Muscle layer of duodenum (tissue), 2 donors: ENCODE data around the gene XPO1.
"Not testable (repeated sequence)": the region's sequence is repeated elsewhere in the genome, so short reads cannot be mapped to it uniquely, and the experiment has no call there.

Experiments
- H3K27ac ChIP-seq: one replicate; pipeline ENCODE4 v1.7.0; 2013; ENCODE audit warnings: mild to moderate bottlenecking, low read length
- H3K27me3 ChIP-seq: one replicate; pipeline ENCODE4 v1.7.0; 2013; ENCODE audit warnings: low read depth, mild to moderate bottlenecking, control low read depth, low read length
- H3K36me3 ChIP-seq, 2 donors: one replicate each; pipeline ENCODE4 v1.7.0; 2013; ENCODE audit warnings: low read length in 2 of 2, control low read depth in 1 of 2, mild to moderate bottlenecking in 1 of 2; ENCODE audit not compliant: insufficient read depth in 2 of 2, control insufficient read depth in 1 of 2
- H3K4me1 ChIP-seq, 2 donors: one replicate each; pipeline ENCODE4 v1.7.0; 2013; ENCODE audit warnings: low read length in 2 of 2, mild to moderate bottlenecking in 2 of 2, control low read depth in 1 of 2, moderate library complexity in 1 of 2; ENCODE audit not compliant: insufficient read depth in 2 of 2, control insufficient read depth in 1 of 2
- H3K4me3 ChIP-seq, 2 donors: one replicate each; pipeline ENCODE4 v1.7.0; 2013; ENCODE audit warnings: low read length in 2 of 2, low read depth in 1 of 2, mild to moderate bottlenecking in 1 of 2
- H3K9me3 ChIP-seq, 2 donors: one replicate each; pipeline ENCODE4 v1.7.0; 2013; ENCODE audit warnings: low read length in 2 of 2, control low read depth in 1 of 2, mild to moderate bottlenecking in 1 of 2; ENCODE audit not compliant: control insufficient read depth in 1 of 2
- donor health status: healthy.

The XPO1 gene

DNA sequence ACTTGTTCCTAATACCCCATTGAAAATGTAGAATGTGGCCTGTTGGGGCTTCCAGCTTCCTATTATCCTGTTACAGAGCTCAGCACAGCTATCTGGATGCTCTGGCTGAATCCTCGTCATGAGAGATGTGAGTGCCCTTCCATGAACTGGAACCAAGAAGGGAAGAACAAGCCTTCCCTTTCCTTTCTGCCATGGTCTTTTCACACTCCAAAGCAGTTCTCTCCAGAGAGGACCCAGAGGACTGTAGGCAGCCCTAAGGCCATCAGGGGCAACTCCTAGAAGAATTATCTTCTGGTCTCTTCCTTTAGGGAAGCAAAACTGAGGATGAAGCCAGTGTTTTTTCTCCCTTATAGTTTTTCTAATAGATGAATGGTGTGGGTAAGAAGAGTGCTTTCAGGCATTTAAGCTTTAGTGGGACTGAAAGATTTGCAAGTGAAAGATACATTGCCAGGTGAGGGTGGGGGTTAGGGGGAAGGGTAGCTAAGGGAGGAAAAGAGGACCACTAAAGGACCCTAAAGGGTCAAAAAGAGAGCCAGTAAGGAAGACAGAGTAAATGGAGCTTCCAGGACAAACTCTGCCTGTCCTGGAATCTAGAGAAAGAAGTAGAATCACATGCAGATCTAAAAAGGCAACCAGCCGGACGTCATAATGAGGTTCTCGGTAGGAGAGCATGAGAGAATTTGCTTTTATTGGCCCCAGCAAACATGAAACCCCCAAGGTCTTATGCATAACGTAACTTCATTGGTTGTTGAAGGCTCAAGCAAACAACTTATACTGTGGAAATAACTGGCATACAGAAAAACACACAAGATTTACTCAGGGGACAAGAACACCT, 12.4 kb upstream of the XPO1 start:
- H3K36me3 ChIP-seq: no peaks in the 10 kb centered on the region
- H3K4me3 ChIP-seq: no peak overlapping the region
- no peaks in the 10 kb centered on the region for H3K4me1 ChIP-seq
- no peaks in the 10 kb centered on the region for H3K27me3 ChIP-seq
- H3K9me3 ChIP-seq: no peaks in the 10 kb centered on the region
- H3K27ac ChIP-seq: no peak overlapping the region

DNA sequence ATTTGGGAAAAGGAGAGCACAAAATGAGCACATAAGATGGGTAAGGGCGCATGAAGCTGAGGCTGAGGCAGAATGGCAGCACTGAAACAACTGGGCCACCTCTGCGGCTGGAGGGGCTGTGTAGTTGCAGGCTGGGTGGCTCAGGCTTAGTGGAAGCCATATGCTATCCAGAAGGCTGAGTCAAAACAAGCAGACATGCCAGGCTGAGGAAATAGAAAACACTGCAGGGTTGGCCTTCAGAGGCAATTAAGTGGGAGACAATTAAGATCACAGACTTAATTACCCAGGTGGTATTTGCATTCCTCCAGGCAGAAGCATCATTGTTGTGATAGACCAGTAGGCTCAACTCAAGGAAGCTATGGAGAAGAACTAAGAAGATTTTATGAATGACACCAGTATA, 11.4 kb upstream of the XPO1 start:
- Histone ChIP-seq H3K9me3 (no peaks in the 10 kb centered on the region), H3K36me3 (no peaks in the 10 kb centered on the region), H3K4me3 (no peak overlapping the region), H3K4me1 (no peaks in the 10 kb centered on the region), H3K27ac (no peak overlapping the region), H3K27me3 (no peaks in the 10 kb centered on the region)

DNA sequence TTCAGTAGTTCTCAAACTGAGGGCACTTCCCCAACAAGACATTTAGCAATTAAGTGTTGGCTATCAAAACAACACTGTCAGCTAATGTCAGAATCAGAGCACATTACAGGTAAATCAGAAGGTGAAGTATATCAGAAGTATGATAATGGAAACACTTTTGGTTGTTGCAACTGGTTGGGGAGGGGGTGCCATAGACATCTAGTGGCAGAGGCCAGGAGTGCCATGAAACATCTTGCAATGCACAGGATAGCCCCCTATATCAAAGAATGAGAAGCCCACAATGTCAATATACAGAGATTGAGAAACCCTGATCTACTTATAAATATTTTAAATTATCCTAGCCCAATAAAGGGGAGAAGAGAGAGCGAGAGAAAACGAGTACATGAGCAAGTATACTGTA, 4.9 kb upstream of the XPO1 start:
- Histone ChIP-seq H3K27ac (no peak overlapping the region), H3K36me3 (peaks cover 0 to 4% of the 10 kb centered on the region in 2 donors), H3K4me3 (no peak overlapping the region), H3K27me3 (no peaks in the 10 kb centered on the region), H3K4me1 (peaks cover 0 to 7% of the 10 kb centered on the region in 2 donors), H3K9me3 (no peaks in the 10 kb centered on the region)

DNA sequence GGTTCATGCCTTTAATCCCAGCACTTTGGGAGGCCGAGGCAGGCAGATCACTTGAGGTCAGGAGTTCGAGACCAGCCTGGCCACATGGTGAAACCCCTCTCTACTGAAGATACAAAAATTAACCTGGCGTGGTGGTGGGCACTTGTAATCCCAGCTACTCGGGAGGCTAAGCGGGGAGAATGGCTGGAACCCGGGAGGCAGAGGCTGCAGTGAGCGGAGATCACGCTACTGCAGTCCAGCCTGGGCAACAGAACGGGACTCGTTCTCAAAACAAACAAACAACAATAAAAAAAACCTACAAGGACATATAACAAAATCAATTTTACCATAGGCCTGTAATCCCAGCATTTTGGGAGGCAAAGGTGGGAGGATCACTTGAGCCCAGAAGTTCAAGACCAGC, 2.0 kb upstream of the XPO1 start:
- not testable (repeated sequence) for H3K36me3 ChIP-seq, H3K27me3 ChIP-seq, H3K4me3 ChIP-seq, H3K4me1 ChIP-seq, H3K9me3 ChIP-seq, H3K27ac ChIP-seq

DNA sequence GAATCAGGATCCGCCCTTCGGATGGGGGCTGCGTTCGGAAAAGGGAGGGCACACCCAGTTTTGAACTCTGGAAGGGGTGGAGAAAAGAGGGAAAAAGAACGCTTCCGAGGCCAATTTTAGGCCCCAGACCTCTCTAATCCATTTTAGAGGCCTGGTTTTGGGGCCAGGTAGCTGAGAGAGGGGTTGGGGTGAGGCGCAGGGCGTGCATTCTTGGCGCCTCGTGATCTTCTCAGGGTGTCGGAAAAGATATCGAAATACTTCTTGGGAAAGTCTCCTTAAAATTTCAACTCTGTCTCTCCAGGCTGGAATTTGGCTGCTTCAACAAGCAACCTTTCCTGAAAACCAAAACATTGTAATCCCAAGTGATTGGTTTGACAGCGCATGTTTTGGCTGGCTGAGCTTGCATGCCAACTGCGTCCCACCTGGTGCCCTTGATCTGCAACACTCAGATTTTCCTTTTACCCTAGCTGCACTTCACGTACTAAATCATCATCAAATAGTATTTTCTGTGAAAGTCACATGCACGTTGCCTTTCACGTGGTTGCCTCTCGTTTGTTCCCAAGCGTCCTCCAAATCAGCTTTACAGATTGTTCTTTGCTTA, 864 bp upstream of the XPO1 start:
- Histone ChIP-seq H3K27ac (peak overlapping the region; percentile 98), H3K4me1 (peaks cover 10 to 13% of the 10 kb centered on the region in 2 donors), H3K9me3 (no peaks in the 10 kb centered on the region), H3K4me3 (peak overlapping the region; percentile 76 to 94), H3K27me3 (no peaks in the 10 kb centered on the region), H3K36me3 (peaks cover 0 to 4% of the 10 kb centered on the region in 2 donors)

DNA sequence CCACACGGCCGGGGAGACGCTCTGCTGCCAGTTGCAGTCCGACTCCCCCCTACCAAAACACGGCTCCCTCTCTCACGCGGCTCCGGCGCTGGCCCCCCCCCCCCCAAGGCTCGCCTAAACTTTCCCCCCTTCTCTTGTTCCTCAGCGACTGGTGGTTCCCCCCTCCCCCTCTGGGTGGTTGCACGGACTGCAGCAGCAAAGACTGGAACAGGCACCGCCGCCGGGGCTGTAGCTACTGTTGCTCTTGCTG, 281 bp downstream of the XPO1 start:
- Histone ChIP-seq H3K4me1 (peaks cover 16 to 18% of the 10 kb centered on the region in 2 donors), H3K36me3 (peaks cover 0 to 4% of the 10 kb centered on the region in 2 donors), H3K9me3 (no peaks in the 10 kb centered on the region), H3K4me3 (peak overlapping the region; percentile 76 to 94), H3K27ac (peak overlapping the region; percentile 98), H3K27me3 (no peaks in the 10 kb centered on the region)

DNA sequence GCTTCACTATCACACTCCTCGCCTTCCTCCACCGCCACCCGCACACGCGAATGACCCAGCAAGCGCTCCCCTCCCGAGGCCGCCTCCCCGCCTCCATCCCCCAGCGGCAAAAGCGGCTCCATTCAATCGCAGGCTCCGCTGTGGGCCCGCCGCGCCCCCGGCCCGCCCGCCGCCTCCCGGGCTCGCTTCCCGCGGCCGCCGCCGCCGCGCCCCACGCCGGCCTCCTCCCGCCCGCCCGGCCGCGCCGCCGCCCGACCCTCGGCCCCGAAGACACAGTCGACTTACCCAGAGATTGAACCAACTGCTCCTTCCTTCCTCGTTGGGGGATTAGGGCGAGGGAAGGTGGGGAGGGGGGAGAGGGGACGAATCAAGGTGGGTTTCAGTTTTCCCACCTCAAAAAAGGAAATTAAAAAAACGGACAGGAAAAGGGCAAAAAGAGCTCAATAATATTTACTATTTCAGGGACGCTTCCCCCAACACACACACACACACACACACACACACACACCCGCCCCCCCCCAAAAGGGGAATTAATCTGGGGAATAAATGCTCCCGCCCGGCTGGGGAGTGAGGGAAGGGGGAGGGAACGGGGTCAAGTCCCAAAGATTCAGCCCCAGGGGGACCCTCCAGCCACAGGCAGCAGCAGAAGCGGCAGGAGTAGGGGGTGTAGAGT, 743 bp downstream of the XPO1 start:
- peaks cover 0 to 4% of the 10 kb centered on the region in 2 donors for H3K36me3 ChIP-seq
- no peaks in the 10 kb centered on the region for H3K9me3 ChIP-seq
- H3K27ac ChIP-seq: peak overlapping the region; percentile 98
- H3K4me3 ChIP-seq: peak overlapping the region; percentile 84 to 94
- H3K27me3 ChIP-seq: no peaks in the 10 kb centered on the region
- peaks cover 16 to 22% of the 10 kb centered on the region in 2 donors for H3K4me1 ChIP-seq

DNA sequence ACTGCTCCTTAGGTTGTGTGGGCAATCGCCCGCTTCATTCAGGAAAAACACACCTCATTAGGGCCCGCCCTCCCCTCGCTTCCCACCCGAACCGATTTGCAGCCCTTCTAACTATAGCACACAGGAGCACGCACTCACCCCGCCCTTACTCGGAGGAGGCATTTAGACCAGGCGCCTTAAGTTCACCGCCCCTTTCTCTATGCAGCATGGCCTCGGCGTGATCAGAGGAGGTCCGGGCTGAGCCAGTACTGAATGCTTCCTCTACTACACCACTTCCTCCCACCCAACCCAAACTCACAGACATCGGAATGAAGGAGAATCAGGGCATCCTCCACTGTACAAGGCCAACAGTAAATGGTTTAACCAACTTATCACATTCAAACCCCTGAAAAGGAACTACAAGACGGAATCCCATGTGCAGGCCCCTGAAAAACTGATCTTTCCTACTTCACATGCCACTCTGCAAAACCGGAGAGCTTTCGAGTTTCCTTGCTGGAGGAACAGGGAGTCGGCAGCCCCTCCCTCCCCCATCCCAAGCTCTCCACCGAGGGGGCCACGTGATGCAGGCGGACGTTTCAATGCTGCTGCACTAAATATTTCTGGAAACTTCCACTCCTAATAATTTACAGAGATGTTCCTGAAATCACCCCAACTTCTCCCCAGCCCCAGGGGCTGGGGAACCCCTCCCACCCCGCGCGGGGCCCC, 1.4 kb downstream of the XPO1 start:
- peak overlapping the region; percentile 84 to 94 for H3K4me3 ChIP-seq
- H3K36me3 ChIP-seq: peaks cover 0 to 4% of the 10 kb centered on the region in 2 donors
- peaks cover 16 to 23% of the 10 kb centered on the region in 2 donors for H3K4me1 ChIP-seq
- peak overlapping the region; percentile 97 for H3K27ac ChIP-seq
- H3K27me3 ChIP-seq: no peaks in the 10 kb centered on the region
- H3K9me3 ChIP-seq: no peaks in the 10 kb centered on the region

DNA sequence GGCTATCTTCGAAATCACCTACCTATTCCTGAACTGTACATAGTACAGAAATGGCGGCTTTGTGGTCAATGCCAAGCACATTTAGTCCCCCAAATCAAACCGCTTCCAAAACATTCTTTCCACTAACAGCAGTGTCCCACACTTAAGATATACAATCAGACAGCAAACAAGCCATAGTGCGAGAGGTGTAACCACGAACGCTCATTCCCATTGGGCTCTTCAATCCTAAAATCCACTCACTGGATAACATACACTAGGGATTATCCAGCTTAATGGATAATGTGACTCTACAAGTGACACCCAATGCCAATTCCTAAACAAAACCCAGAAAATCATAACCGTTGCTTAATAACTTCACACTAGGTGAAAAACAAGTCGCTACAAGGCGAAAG, 2.0 kb downstream of the XPO1 start:
- Histone ChIP-seq H3K4me1 (peaks cover 16 to 23% of the 10 kb centered on the region in 2 donors), H3K27me3 (no peaks in the 10 kb centered on the region), H3K9me3 (no peaks in the 10 kb centered on the region), H3K36me3 (peaks cover 0 to 4% of the 10 kb centered on the region in 2 donors), H3K27ac (peak overlapping the region; percentile 97), H3K4me3 (peak overlapping the region; percentile 84 to 94)

DNA sequence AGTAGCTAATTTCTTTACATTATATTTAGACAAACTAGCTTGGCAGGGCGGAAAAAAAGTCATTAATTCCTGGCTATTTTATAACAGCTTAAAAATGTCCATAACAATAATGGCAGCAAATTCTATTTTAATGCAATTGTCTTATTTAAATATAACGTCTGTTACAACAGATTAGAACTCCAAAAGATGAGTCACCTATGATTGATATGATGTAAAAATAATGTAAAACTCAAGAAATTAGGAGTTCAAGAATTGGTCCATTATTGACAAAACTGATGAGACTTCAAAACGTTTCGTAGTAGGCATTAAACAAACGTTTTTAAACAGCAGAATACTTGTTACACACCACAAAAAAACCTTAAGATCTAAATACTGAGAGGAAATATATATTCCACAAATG, 2.7 kb downstream of the XPO1 start:
- no peaks in the 10 kb centered on the region for H3K27me3 ChIP-seq
- peak overlapping the region; percentile 84 to 94 for H3K4me3 ChIP-seq
- peak overlapping the region; percentile 97 for H3K27ac ChIP-seq
- peaks cover 0 to 4% of the 10 kb centered on the region in 2 donors for H3K36me3 ChIP-seq
- no peaks in the 10 kb centered on the region for H3K9me3 ChIP-seq
- H3K4me1 ChIP-seq: peaks cover 16 to 26% of the 10 kb centered on the region in 2 donors

DNA sequence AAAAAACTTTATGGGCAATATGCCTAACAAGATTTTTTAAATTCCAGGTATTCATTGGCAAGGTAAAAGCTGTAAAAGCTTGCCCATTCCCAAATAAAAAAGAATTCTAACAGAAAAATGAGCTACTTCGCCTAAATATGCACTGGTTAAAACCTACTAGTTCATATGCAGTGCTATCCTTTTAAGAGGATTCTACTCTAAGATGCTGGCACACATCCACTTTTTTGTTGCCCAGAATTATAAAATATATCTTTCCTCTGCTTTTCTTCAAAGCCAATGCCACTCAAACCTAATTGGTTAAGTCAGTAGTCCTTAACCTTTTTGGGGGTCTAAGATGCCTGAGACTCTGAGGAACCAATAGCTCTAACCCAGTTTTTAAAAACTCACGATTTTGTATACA, 3.2 kb downstream of the XPO1 start:
- H3K27me3 ChIP-seq: no peaks in the 10 kb centered on the region
- H3K4me1 ChIP-seq: peaks cover 16 to 31% of the 10 kb centered on the region in 2 donors
- no peaks in the 10 kb centered on the region for H3K9me3 ChIP-seq
- H3K36me3 ChIP-seq: peaks cover 0 to 4% of the 10 kb centered on the region in 2 donors
- H3K4me3 ChIP-seq: peak overlapping the region; percentile 84 to 94
- H3K27ac ChIP-seq: peak overlapping the region; percentile 97
